ENCODE data around the gene CCR5AS.
"Not testable (repeated sequence)": the region's sequence is repeated elsewhere in the genome, so short reads cannot be mapped to it uniquely, and the experiment has no call there.

Gene CCR5AS

GRCh38 chr3:46402902-46403301 is 4.0 kb downstream of the CCR5AS start:
- DNase-seq (ENCODE audit: low read depth) = not testable (repeated sequence)

- DNase-seq (ENCODE audit: low read depth) = no peak
These were observed 5.3 kb downstream of the CCR5AS start for GRCh38 chr3:46401579-46401978.

- DNase-seq (ENCODE audit: low read depth) = no peak
These were observed 6.0 kb downstream of the CCR5AS start for GRCh38 chr3:46400846-46401245.

DNA sequence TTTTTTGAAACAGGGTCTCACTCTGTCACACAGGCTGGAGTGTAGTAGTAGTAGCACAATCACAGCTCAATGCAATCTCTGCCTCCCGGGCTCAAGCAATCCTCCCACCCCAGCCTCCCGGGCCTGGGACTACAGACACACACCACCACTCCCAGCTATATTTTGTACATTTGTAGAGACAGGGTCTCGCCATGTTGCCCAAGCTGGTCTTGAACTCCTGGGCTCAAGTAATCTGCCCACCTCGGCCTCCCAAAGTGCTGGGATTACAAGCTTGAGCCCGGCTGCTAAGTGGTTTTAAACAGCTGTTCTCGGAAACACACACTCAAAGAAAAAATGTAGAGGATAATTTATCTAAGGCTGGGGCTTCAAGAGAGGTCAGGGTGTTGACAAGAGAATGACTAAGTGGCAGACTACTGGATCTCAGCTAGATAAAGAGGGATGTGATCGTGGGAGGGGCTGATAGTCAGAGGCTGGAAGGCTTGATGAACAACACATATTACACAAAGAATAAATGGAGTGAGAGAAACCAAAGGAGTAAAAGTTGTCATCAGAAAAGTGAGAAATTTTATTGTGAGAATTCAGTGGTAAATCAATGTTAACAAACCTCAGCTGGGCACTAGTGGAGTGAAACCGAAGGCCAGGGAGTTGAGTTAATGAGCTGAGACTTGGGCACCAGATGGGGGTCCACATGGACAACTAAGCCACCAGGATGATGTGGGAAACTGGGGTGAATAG is 6.7 kb downstream of the CCR5AS start:
- DNase-seq (ENCODE audit: low read depth) = no peak

- DNase-seq (ENCODE audit: low read depth) = no peak
These were observed 7.3 kb downstream of the CCR5AS start for GRCh38 chr3:46399557-46399956.

GRCh38 chr3:46399098-46399497 is 7.8 kb downstream of the CCR5AS start:
- no peak for DNase-seq (ENCODE audit: low read depth)

DNA sequence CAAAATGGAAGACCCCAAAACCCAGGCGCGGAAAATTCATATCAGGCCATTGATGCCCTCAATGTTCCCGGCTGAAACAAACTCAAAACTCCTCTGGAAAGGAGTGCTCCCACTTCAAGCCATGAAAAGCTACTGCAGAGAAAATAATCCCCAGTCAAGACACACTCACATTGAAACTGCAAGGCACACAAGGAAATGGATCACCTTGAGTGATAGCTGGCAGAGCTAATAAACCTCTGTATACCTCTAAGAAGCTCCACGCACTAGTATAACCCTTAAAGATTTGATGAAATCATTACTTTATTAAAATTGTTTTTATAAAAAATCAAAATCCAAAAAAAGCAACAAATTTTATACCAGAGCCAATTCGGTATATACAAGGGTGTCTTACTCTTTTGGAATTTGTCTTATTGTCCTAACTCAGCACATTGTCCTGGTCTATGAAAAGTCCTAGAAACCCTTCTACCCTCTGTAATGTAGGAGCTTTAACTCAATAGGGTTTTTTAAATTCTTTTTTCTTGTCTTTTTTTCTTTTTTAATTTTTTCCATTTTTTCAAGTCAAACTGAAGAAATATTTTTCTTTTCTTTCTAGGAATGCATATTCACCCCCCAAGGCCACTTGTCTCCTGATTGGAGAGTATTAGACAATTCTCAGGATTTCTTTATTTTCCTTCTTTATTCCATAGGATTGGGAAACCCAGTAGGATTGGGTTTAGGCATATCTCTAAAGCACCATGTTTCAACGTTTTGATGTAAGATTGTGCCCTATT is 8.5 kb downstream of the CCR5AS start:
- no peak for DNase-seq (ENCODE audit: low read depth)

- DNase-seq (ENCODE audit: low read depth) = no peak
These were observed 9.8 kb downstream of the CCR5AS start for GRCh38 chr3:46397111-46397510.

- no peak for DNase-seq (ENCODE audit: low read depth)
These were observed 10.9 kb downstream of the CCR5AS start for GRCh38 chr3:46395766-46396530.

GRCh38 chr3:46395210-46395661 is 11.6 kb downstream of the CCR5AS start:
- DNase-seq (ENCODE audit: low read depth) = no peak

DNA sequence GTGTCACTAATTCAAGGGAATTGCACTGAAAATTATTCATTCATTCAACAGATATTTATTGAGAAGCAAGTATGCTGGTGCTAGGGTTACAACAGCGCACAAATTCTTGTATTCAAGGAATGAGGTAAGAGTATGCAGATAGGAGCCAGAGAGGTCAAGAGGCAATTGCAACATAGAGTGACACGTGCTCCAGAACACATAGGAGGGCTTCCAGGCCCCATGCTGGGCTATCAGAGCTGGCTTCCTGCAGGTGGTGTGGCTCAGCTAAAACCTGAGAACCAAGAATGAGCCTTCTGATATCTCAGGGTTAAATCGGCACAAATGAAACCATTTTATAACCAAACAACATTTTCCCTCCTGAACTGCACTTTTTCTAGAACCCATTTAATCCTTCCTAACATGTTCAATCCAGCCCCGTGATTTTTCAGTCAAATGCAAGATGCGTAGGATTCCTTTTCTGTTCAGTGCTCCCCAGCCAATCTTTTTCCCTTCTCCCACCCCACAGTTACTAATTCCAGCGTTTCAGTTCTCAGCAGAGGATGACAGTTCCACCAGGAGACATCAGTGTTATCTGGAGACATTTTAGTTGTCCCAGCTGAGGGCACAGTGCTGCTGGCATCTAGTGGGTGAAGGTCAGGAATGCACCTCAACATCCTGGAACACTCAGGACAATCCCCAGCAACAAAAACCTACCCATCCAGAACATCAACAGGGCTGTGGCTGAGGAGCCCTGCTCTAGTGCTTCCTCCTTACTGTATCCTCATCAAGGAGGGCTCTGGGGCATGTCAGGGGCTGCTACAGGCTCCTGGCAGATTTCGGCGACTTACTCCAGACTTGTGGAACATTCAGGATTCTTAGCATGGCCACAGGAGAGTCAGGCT is 13.1 kb downstream of the CCR5AS start:
- DNase-seq (ENCODE audit: low read depth) = no peak

- DNase-seq (ENCODE audit: low read depth) = no peak
These were observed 13.9 kb downstream of the CCR5AS start for GRCh38 chr3:46393011-46393410.

DNA sequence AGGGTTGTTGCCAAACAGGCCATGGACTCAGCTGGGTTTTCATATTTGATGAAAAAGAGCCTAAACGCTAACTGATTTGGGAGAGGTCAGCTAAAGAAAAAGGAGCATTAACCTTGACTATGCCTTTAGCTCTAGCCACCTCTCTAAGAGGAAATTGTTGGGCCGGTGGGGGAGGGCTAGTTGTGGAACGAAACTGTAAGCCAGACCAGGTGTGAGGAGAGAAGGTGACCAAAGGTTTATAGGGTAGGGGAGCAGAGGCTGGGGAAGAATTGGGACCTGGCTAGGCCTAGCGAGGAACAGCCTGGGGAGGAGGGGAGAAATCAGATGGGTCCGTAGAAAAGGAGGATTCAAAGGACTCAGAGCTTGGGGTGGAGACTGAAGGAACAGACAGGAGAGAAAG is 15.3 kb downstream of the CCR5AS start:
- DNase-seq (ENCODE audit: low read depth) = not testable (repeated sequence)

DNA sequence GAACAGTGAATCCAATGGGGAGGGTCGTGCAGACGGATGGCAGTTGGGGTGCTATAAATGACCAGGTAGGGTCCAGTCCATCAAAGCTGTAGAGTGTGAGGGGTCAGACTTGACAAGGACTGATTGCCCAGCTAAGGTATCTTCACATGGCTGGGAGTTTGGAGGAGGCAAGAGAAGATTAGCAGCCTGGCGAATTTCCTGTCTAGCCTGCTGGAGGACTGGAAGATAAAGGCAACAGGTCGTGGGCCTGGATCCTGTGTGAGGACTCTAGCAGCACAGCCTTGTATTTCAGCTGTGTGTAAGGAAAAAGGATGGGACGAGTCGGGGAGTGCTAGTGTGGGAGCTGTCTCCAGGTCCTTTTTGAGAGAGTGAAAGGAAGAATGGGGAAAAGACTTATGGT is 17.6 kb downstream of the CCR5AS start:
- no peak for DNase-seq (ENCODE audit: low read depth)

DNA sequence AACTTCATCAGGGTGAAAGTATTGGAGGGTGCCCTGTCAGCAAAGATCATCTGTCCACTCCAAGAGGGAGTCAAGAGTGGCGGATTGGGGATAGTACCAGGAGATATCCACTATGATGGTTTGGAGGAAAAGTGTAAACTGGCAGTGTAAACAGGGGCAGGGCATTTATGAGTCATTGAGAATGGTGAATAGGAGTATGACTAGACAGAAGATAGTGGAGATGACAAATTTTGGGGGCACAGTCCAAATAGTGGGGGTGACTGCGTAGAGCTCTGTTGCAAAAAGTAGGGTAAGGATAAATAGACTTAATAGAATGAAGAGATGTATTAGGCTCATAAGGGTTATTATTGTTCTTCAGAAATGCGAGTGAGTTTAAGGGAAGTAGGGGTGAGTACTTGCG is 18.0 kb downstream of the CCR5AS start:
- not testable (repeated sequence) for DNase-seq (ENCODE audit: low read depth)

GRCh38 chr3:46386205-46386604 is 20.7 kb downstream of the CCR5AS start:
- no peak for DNase-seq (ENCODE audit: low read depth)

GRCh38 chr3:46383951-46384330 is 22.9 kb downstream of the CCR5AS start:
- no peak for DNase-seq (ENCODE audit: low read depth)

- DNase-seq (ENCODE audit: low read depth) = no peak
These were observed 23.5 kb downstream of the CCR5AS start for GRCh38 chr3:46383211-46383950.

DNA sequence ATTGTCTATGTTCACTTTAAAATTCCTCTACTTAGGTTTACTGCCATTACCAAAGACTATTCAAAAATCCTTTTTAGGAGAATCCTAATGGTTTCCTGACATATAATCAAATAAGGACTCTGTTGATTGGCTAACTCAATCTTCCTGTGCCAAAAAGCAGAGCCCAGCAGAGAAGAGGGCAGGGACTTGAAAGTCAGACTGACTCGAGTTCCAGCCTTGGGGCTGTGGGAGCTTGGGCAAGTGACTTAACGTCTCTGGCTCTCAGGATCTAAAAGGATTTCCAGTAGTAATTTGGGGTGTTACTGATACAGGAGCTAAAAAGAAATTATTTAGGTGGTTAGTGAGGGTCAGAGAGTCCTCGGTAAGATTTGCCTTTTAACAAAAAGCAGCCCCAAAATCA is 25.2 kb downstream of the CCR5AS start:
- no peak for DNase-seq (ENCODE audit: low read depth)

DNA sequence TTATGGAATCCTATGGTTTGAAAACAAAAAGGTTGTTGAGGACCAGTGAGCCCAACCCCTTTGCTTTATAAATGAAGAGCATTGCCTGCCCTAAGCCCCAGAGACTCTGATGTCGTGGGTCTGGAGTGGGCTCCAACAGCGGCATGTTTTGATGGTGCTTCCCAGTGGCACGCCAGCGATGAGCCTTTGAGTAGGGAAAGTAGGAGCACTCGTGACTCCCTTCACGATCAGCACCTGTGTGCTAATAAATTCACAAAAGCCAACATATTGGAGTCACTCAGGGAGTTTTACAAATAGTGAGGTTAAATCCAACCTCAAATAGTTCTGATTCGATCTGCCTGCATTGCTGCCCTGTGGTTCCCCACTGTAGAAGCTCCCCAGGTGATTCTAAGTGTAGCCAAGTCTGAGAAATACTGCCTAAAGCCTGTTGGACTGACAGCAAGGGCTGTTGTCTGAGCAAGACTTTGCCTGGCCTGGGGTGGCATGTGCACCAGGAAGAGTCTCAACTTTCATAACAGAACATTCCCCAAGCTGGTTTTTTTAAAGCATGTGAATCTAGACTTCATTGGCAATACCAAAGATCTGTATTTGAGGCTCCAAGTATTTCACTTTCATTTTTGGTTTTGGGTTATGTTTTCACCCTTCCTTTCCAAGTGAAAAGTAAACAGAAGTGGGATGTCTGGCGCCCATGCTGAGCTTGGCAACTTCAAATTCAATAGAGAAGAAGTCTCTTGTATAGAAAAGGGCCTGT is 26.2 kb downstream of the CCR5AS start:
- DNase-seq (ENCODE audit: low read depth) = no peak
